Neutrophil (primary cell): ENCODE data around the gene TIMP2.
A peak's percentile ranks its signal among the peaks of the same experiment; 100 is the strongest.

Source experiments
- H3K27ac ChIP-seq: fragments of 200-600 bp; sonication (generic); 2 replicates; pipeline ENCODE4 v1.5.1; 2016; ENCODE audit warnings: mild to moderate bottlenecking, moderate library complexity
- H3K27me3 ChIP-seq: fragments of 200-600 bp; sonication (generic); 2 replicates; pipeline ENCODE4 v1.6.0; 2016; ENCODE audit warnings: mild to moderate bottlenecking
- H3K36me3 ChIP-seq: fragments of 200-600 bp; sonication (generic); 2 replicates; pipeline ENCODE4 v1.5.1; 2017
- H3K4me1 ChIP-seq, 2 experiments: fragments of 200-600 bp in 1 of 2; sonication (generic) in 1 of 2; 1 replicate in 1 of 2; 2 replicates in 1 of 2; pipeline versions ENCODE4 v1.5.1 to v1.6.1; 2013 to 2016; ENCODE audit warnings: low read depth in 1 of 2, low read length in 1 of 2, mild to moderate bottlenecking in 1 of 2, moderate library complexity in 1 of 2; ENCODE audit not compliant: control insufficient read depth in 1 of 2, insufficient read depth in 1 of 2
- H3K4me3 ChIP-seq, 2 experiments: fragments of 200-600 bp in 1 of 2; sonication (generic) in 1 of 2; 1 replicate in 1 of 2; 2 replicates in 1 of 2; pipeline ENCODE4 v1.5.1; 2013 to 2016; ENCODE audit warnings: low read depth in 1 of 2, low read length in 1 of 2, mild to moderate bottlenecking in 1 of 2, moderate library complexity in 1 of 2
- H3K9me3 ChIP-seq: fragments of 200-600 bp; sonication (generic); 2 replicates; pipeline ENCODE4 v1.5.1; 2016
- TF ChIP-seq, protein P1 (sequence below): fragments of 200-600 bp; sonication (generic); IDR thresholded peaks from 2 replicates; pipeline ENCODE4 v1.5.1; 2016; ENCODE audit warnings: antibody characterized with exemption

Gene TIMP2

DNA sequence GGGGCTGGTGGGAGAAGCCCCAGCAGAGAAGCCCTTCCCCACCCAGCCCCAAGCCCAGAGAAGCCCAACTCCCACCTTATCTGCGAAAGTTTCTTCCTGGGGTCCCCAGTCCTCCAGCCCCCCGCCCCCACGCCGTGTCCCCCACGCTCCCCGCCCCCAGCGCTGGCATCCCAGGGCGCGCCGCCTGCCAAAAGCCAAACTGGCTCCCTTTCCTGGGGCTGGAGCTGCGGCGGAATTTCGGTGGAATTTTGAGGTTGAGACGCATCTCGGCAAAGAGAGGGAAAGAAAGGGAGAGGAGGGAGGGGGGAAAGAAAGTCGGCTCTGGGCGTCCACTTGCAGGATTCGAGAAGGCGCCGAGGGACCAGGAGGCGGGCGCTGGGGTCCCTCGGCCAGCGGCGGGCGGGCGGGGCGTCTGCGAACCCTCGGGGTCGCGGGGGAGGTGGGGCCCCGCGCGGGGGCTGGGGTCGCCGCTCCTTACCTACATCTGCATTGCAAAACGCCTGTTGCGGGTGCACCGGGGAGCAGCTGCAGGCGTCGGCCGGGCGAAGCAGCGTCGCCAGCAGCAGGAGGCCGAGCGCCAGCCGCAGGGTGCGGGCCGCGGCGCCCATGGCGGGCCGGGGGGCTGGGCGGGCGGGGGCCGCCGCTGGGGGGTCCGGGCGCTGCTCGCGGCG, 571 bp downstream of the TIMP2 start:
- H3K9me3 ChIP-seq, result no peaks in the 10 kb centered on the region
- no peaks in the 10 kb centered on the region for H3K27me3 ChIP-seq
- H3K36me3 ChIP-seq, result peaks cover 13% of the 10 kb centered on the region
- peaks cover 49 to 50% of the 10 kb centered on the region in 2 experiments for H3K4me1 ChIP-seq
- TF ChIP-seq, protein P1, sequence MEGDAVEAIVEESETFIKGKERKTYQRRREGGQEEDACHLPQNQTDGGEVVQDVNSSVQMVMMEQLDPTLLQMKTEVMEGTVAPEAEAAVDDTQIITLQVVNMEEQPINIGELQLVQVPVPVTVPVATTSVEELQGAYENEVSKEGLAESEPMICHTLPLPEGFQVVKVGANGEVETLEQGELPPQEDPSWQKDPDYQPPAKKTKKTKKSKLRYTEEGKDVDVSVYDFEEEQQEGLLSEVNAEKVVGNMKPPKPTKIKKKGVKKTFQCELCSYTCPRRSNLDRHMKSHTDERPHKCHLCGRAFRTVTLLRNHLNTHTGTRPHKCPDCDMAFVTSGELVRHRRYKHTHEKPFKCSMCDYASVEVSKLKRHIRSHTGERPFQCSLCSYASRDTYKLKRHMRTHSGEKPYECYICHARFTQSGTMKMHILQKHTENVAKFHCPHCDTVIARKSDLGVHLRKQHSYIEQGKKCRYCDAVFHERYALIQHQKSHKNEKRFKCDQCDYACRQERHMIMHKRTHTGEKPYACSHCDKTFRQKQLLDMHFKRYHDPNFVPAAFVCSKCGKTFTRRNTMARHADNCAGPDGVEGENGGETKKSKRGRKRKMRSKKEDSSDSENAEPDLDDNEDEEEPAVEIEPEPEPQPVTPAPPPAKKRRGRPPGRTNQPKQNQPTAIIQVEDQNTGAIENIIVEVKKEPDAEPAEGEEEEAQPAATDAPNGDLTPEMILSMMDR, result no peak
- peak overlapping the region; percentile 99 for H3K27ac ChIP-seq
- peak overlapping the region; percentile 93 to 99 for H3K4me3 ChIP-seq

DNA sequence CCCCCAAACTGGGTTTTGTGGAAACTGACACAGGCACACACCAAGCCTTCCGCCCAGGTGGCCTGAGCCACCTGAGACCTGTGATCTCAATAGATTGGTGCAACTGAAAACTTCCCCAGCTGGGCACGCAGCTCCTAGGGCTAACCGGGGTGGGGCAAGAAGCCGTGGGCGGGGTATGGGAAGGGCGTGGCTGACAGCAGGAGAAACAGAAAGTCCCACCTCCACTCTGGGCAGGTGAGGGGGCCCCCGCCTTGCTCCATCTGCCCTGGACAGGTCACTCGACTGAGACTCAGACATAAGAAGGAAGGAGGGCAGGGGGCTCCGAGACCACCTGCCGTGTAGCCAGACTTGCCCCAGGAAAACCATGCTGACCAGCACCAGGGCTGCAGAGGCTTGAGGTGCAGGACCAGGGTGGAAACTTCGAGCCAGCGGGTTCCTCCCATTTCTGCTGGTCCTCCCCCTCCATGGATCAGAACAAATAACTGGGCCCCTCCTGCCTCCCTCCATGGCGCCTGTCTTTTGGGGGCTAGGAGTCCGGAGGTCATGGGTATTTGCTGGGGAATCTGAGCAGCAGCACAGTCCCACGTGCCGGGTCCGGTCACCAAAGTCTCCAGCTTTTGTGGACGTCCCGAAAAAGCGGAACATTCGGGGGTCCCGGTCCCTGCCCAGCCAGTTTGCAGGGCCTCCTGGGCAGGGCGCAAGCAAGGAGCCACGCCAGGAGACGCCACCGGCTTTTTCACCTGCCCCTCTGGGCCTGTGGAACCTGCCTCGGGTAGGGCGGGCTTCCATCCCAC, 1.3 kb downstream of the TIMP2 start:
- peak overlapping the region; percentile 93 to 99 for H3K4me3 ChIP-seq
- peak overlapping the region; percentile 99 for H3K27ac ChIP-seq
- TF ChIP-seq, protein P1, result no peak
- H3K27me3 ChIP-seq, result no peaks in the 10 kb centered on the region
- peaks cover 13% of the 10 kb centered on the region for H3K36me3 ChIP-seq
- no peaks in the 10 kb centered on the region for H3K9me3 ChIP-seq
- peaks cover 57% of the 10 kb centered on the region in 2 experiments for H3K4me1 ChIP-seq

DNA sequence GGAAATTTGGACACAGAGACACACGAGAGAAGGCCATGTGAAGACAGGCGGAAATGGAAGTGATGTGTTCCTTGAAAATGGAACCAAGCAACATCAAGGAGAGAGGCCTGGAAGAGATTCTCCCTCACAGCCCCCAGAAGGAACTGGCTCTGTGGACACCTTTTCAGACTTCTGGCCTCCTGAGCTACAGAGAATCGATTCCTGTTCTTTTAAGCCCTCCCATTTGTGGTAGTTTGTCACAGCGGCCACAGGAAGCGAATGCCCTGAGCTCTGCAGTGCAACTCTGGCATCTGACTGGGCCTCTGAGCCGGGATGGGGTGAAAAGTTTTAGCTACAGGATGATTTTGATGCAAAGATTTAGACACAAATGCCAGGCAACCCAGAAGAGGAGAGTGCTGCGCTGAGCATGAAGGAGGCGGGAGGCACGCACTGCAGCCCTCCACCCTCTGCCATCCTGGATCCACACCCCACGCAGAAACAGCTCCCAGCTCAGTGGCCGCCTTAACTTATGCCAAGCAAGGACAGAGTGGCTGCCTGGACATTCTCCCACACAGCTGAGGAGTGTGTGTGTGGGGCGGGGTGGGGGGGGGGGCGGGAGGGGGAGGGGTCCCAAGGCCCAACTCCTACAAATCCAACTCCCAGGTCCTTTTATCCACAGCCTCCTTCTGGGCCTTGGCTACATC, 2.2 kb downstream of the TIMP2 start:
- TF ChIP-seq, protein P1, result no peak
- Histone ChIP-seq H3K4me1 (peaks cover 66% of the 10 kb centered on the region in 2 experiments), H3K4me3 (peak overlapping the region; percentile 93 to 99), H3K9me3 (no peaks in the 10 kb centered on the region), H3K36me3 (peaks cover 13% of the 10 kb centered on the region), H3K27me3 (no peaks in the 10 kb centered on the region), H3K27ac (peak overlapping the region; percentile 99)

DNA sequence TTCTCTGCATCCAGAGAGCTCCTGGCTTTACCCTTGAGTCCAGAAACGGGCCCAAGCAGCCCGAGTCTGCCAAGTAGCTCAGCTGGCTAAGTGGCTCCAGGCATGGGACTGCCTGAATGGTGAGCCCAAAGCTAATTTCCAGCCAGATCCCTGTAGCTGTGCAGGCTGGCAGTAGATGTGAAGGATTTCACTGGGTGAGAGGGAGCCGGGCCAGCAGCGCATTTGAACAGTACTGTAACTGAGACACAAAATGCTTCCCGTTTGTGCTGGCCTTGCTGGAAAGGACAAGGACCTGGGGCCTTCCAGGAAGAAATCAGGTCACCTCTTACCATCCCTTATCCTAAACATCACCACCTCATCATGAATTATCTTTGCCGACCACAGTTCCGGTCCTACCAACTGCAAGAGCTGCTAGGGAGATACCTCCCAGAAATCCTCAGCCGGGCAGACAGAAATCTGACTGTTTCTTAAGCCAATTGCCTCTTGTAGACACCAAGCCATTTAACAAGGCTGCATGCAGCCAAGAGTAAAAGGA, 3.7 kb downstream of the TIMP2 start:
- Histone ChIP-seq H3K36me3 (peaks cover 13% of the 10 kb centered on the region), H3K4me1 (peaks cover 76 to 80% of the 10 kb centered on the region in 2 experiments), H3K4me3 (peak overlapping the region; percentile 15 to 18), H3K27ac (peak overlapping the region; percentile 99), H3K27me3 (no peaks in the 10 kb centered on the region), H3K9me3 (no peaks in the 10 kb centered on the region)
- TF ChIP-seq, protein P1, result no peak

DNA sequence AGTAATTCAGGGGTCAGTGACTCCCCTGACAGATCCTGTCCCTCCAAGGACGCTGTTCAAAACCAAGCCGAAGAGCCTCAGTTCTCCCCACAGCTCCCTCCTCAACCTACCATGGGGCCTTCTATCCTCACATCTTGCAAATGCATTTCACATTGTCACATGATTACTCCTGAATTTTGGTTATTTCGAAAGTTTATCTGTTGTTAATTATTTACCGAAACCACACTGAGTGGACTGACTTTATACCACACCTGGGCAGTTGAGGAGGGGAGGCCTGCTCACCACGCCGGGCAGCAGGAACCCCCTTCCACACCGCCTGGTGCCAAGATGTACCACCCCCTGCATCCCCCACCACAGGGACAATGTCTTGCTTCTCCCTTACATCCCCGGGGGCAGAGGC, 4.7 kb downstream of the TIMP2 start:
- H3K9me3 ChIP-seq, result no peaks in the 10 kb centered on the region
- TF ChIP-seq, protein P1, result no peak
- H3K27ac ChIP-seq, result peak overlapping the region; percentile 99
- H3K36me3 ChIP-seq, result peaks cover 13% of the 10 kb centered on the region
- no peaks in the 10 kb centered on the region for H3K27me3 ChIP-seq
- H3K4me1 ChIP-seq, result peaks cover 77 to 83% of the 10 kb centered on the region in 2 experiments
- H3K4me3 ChIP-seq, result peak overlapping the region in 1 of 2 experiments; percentile 18
